WTC11 (cell line): Measurements from ENCODE around the gene LSM4. TPM values are rescaled to one million over a fixed set of nuclear protein-coding genes. Genes with fewer than 3 reads are reported as not detected.

Experiments
- ATAC-seq: fragments of 200-7000 bp; cut with Tn5 transposase; 2 replicates; pipeline ENCODE4 v1.10.0; 2021; ENCODE audit warnings: mild to moderate bottlenecking, moderate library complexity
- CTCF ChIA-PET: fragments of 300-600 bp; sonication (Branson Sonifier 250); formaldehyde crosslinking; loops from one replicate; lab custom pipeline; 2021; ENCODE audit warnings: antibody characterized with exemption; lab: Charles Lee
- POLR2A ChIA-PET: fragments of 350-600 bp; sonication (Branson Sonifier 250); formaldehyde crosslinking; loops from one replicate; lab custom pipeline; 2021; ENCODE audit warnings: antibody characterized with exemption; lab: Charles Lee
- DNase-seq: peaks from one replicate; pipeline ENCODE4 v3.0.0; 2021; ENCODE audit warnings: low spot score
- H3K27ac Mint-ChIP-seq: 2 replicates; pipeline ENCODE4 v1.8.0; 2021; ENCODE audit warnings: mixed read lengths
- H3K27me3 Mint-ChIP-seq: 2 replicates; pipeline ENCODE4 v1.8.0; 2021; ENCODE audit warnings: low read depth, mild to moderate bottlenecking, moderate library complexity, mixed read lengths
- H3K36me3 Mint-ChIP-seq: 2 replicates; pipeline ENCODE4 v1.8.0; 2021; ENCODE audit warnings: mixed read lengths
- H3K4me1 Mint-ChIP-seq: 2 replicates; pipeline ENCODE4 v1.8.0; 2022; ENCODE audit warnings: mixed read lengths
- H3K4me3 Mint-ChIP-seq: 2 replicates; pipeline ENCODE4 v1.8.0; 2021; ENCODE audit warnings: mild to moderate bottlenecking, moderate library complexity, mixed read lengths
- H3K9me3 Mint-ChIP-seq: 2 replicates; pipeline ENCODE4 v1.8.0; 2021; ENCODE audit warnings: mixed read lengths
- CDX4 ChIP-seq: fragments of 250-450 bp; sonication (Bioruptor Pico); IDR thresholded peaks from 2 replicates; pipeline ENCODE4 v1.9.0; 2021; ENCODE audit warnings: moderate library complexity, mild to moderate bottlenecking, inconsistent platforms, borderline replicate concordance
- CREM ChIP-seq: sonication (generic); formaldehyde crosslinking; IDR thresholded peaks from 2 replicates; pipeline ENCODE4 v1.8.1; 2022; ENCODE audit warnings: mild to moderate bottlenecking, missing genetic modification reagents, moderate library complexity
- E2F4 ChIP-seq: sonication (generic); formaldehyde crosslinking; IDR thresholded peaks from 2 replicates; pipeline ENCODE4 v1.8.1; 2022; ENCODE audit warnings: low read depth, mild to moderate bottlenecking, moderate library complexity, missing genetic modification reagents, borderline replicate concordance
- E2F5 ChIP-seq: sonication (generic); formaldehyde crosslinking; IDR thresholded peaks from 2 replicates; pipeline ENCODE4 v1.8.1; 2022; ENCODE audit warnings: mild to moderate bottlenecking, moderate library complexity, missing genetic modification reagents
- EMX1 ChIP-seq: fragments of 250-450 bp; sonication (Bioruptor Pico); IDR thresholded peaks from 2 replicates; pipeline ENCODE4 v1.8.0; 2021; ENCODE audit warnings: mild to moderate bottlenecking
- NR3C1 ChIP-seq: sonication (generic); formaldehyde crosslinking; conservative IDR thresholded peaks from 2 replicates; pipeline ENCODE4 v1.8.1; 2023; ENCODE audit warnings: low read depth, mild to moderate bottlenecking, missing genetic modification reagents
- PRRX2 ChIP-seq: fragments of 250-450 bp; sonication (Bioruptor Pico); IDR thresholded peaks from 2 replicates; pipeline ENCODE4 v1.8.0; 2021; ENCODE audit warnings: mild to moderate bottlenecking
- SOX15 ChIP-seq: fragments of 250-450 bp; sonication (Bioruptor Pico); IDR thresholded peaks from 2 replicates; pipeline ENCODE4 v1.9.0; 2021; ENCODE audit warnings: mild to moderate bottlenecking
- ZBTB43 ChIP-seq: sonication (generic); formaldehyde crosslinking; IDR thresholded peaks from 2 replicates; pipeline ENCODE4 v1.8.1; 2023; ENCODE audit warnings: mild to moderate bottlenecking, missing genetic modification reagents
- total RNA-seq: library from RNA; stranded (reverse); gene quantifications from 3 replicates; pipeline ENCODE4 v1.2.3, GENCODE V29; 2021
- TF ChIP-seq, protein P1 (sequence below): sonication (generic); formaldehyde crosslinking; IDR thresholded peaks from 2 replicates; pipeline ENCODE4 v1.8.1; 2022; ENCODE audit warnings: mild to moderate bottlenecking, missing genetic modification reagents, moderate library complexity, borderline replicate concordance
- TF ChIP-seq, protein P2 (sequence below): fragments of 250-450 bp; sonication (Bioruptor Pico); IDR thresholded peaks from 2 replicates; pipeline ENCODE4 v1.8.0; 2021; ENCODE audit warnings: mild to moderate bottlenecking
- TF ChIP-seq, protein P3 (sequence below): sonication (generic); formaldehyde crosslinking; conservative IDR thresholded peaks from 2 replicates; pipeline ENCODE4 v1.8.1; 2023; ENCODE audit warnings: mild to moderate bottlenecking, low read depth, missing genetic modification reagents, moderate library complexity
- TF ChIP-seq, protein P4 (sequence below): sonication (generic); formaldehyde crosslinking; IDR thresholded peaks from 2 replicates; pipeline ENCODE4 v1.8.1; 2023; ENCODE audit warnings: mild to moderate bottlenecking, missing genetic modification reagents

Gene LSM4
- total RNA-seq, 1 experiment from 2014 or later: 373 TPM

GRCh38 chr19:18274219-18274780, 48.6 kb downstream of the LSM4 start, which contains the start of gene IQCN (continued):
- TF ChIP-seq ZBTB43 (CRISPR knock-in tag): no peak
- TF ChIP-seq, protein P1, sequence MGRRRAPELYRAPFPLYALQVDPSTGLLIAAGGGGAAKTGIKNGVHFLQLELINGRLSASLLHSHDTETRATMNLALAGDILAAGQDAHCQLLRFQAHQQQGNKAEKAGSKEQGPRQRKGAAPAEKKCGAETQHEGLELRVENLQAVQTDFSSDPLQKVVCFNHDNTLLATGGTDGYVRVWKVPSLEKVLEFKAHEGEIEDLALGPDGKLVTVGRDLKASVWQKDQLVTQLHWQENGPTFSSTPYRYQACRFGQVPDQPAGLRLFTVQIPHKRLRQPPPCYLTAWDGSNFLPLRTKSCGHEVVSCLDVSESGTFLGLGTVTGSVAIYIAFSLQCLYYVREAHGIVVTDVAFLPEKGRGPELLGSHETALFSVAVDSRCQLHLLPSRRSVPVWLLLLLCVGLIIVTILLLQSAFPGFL: no peak
- TF ChIP-seq, protein P2, sequence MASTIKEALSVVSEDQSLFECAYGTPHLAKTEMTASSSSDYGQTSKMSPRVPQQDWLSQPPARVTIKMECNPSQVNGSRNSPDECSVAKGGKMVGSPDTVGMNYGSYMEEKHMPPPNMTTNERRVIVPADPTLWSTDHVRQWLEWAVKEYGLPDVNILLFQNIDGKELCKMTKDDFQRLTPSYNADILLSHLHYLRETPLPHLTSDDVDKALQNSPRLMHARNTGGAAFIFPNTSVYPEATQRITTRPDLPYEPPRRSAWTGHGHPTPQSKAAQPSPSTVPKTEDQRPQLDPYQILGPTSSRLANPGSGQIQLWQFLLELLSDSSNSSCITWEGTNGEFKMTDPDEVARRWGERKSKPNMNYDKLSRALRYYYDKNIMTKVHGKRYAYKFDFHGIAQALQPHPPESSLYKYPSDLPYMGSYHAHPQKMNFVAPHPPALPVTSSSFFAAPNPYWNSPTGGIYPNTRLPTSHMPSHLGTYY (CRISPR knock-in tag): no peak

GRCh38 chr19:18273561-18274218, 49.2 kb downstream of the LSM4 start:
- H3K36me3 Mint-ChIP-seq: peaks cover 2% of the 10 kb centered on the region
- no peak for ATAC-seq
- H3K4me1 Mint-ChIP-seq: peaks cover 12% of the 10 kb centered on the region
- no peak for DNase-seq
- no peak overlapping the region for H3K4me3 Mint-ChIP-seq
- POLR2A ChIA-PET: no interaction called here
- TF ChIP-seq NR3C1 (CRISPR knock-in tag) (no peak), PRRX2 (no peak), E2F4 (CRISPR knock-in tag) (no peak), CREM (no peak), CDX4 (CRISPR knock-in tag) (no peak), EMX1 (no peak), E2F5 (CRISPR knock-in tag) (no peak), SOX15 (CRISPR knock-in tag) (no peak)
- TF ChIP-seq, protein P3, sequence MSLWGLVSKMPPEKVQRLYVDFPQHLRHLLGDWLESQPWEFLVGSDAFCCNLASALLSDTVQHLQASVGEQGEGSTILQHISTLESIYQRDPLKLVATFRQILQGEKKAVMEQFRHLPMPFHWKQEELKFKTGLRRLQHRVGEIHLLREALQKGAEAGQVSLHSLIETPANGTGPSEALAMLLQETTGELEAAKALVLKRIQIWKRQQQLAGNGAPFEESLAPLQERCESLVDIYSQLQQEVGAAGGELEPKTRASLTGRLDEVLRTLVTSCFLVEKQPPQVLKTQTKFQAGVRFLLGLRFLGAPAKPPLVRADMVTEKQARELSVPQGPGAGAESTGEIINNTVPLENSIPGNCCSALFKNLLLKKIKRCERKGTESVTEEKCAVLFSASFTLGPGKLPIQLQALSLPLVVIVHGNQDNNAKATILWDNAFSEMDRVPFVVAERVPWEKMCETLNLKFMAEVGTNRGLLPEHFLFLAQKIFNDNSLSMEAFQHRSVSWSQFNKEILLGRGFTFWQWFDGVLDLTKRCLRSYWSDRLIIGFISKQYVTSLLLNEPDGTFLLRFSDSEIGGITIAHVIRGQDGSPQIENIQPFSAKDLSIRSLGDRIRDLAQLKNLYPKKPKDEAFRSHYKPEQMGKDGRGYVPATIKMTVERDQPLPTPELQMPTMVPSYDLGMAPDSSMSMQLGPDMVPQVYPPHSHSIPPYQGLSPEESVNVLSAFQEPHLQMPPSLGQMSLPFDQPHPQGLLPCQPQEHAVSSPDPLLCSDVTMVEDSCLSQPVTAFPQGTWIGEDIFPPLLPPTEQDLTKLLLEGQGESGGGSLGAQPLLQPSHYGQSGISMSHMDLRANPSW (CRISPR knock-in tag): no peak
- TF ChIP-seq, protein P2 (CRISPR knock-in tag): no peak
- TF ChIP-seq, protein P4, sequence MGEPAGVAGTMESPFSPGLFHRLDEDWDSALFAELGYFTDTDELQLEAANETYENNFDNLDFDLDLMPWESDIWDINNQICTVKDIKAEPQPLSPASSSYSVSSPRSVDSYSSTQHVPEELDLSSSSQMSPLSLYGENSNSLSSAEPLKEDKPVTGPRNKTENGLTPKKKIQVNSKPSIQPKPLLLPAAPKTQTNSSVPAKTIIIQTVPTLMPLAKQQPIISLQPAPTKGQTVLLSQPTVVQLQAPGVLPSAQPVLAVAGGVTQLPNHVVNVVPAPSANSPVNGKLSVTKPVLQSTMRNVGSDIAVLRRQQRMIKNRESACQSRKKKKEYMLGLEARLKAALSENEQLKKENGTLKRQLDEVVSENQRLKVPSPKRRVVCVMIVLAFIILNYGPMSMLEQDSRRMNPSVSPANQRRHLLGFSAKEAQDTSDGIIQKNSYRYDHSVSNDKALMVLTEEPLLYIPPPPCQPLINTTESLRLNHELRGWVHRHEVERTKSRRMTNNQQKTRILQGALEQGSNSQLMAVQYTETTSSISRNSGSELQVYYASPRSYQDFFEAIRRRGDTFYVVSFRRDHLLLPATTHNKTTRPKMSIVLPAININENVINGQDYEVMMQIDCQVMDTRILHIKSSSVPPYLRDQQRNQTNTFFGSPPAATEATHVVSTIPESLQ (CRISPR knock-in tag): no peak
- peaks cover 11% of the 10 kb centered on the region for H3K27me3 Mint-ChIP-seq
- CTCF ChIA-PET: interaction anchor here (0.7 to 4.0 kb wide), 14 partner anchors 7 to 145 kb away, joined by 3 to 24 read pairs (median 6); partner anchors contain the start of genes JUND, MPV17L2 and SSBP4
- no peak overlapping the region for H3K27ac Mint-ChIP-seq
- no peaks in the 10 kb centered on the region for H3K9me3 Mint-ChIP-seq
